Stimulated activated CD4-positive, alpha-beta T cell treated with anti-CD3 and anti-CD28 coated beads, TNF-alpha, amount 100 ng/mL, for 1 hour (primary cell): Measurements from ENCODE around the gene ACBD4.

Experiments used
- DNase-seq, 3 donors: peaks; one replicate each; pipeline ENCODE4 v3.0.0-alpha.2; 2020; ENCODE audit warnings: low read depth in 3 of 3, low spot score in 1 of 3

Gene ACBD4

GRCh38 chr17:45104497-45104896 lies 31.0 kb upstream of the ACBD4 start:
- DNase-seq = no peak

- DNase-seq = no peak
These were observed 30.4 kb upstream of the ACBD4 start for GRCh38 chr17:45104907-45105624.

GRCh38 chr17:45106096-45106495 lies 29.4 kb upstream of the ACBD4 start:
- DNase-seq = no peak

- DNase-seq = no peak
These were observed 28.9 kb upstream of the ACBD4 start for GRCh38 chr17:45106582-45106981.

GRCh38 chr17:45107293-45108010 lies 28.0 kb upstream of the ACBD4 start:
- no peak for DNase-seq

- no peak for DNase-seq
These were observed 27.4 kb upstream of the ACBD4 start for GRCh38 chr17:45108051-45108450.

- no peak for DNase-seq
These were observed 26.6 kb upstream of the ACBD4 start for GRCh38 chr17:45108595-45109521.

- no peak for DNase-seq
These were observed 24.5 kb upstream of the ACBD4 start for GRCh38 chr17:45110676-45111611.

GRCh38 chr17:45111850-45112249 lies 23.6 kb upstream of the ACBD4 start:
- DNase-seq = no peak

- DNase-seq = no peak
These were observed 22.7 kb upstream of the ACBD4 start for GRCh38 chr17:45112559-45113423.

- DNase-seq = no peak
These were observed 22.1 kb upstream of the ACBD4 start for GRCh38 chr17:45113424-45113754.

- DNase-seq = no peak
These were observed 21.2 kb upstream of the ACBD4 start for GRCh38 chr17:45114117-45114932.

- DNase-seq = no peak
These were observed 20.4 kb upstream of the ACBD4 start for GRCh38 chr17:45115015-45115625.

GRCh38 chr17:45115871-45116270 lies 19.6 kb upstream of the ACBD4 start:
- no peak for DNase-seq

GRCh38 chr17:45116434-45117016 lies 19.0 kb upstream of the ACBD4 start:
- no peak for DNase-seq

- DNase-seq = no peak
These were observed 18.2 kb upstream of the ACBD4 start for GRCh38 chr17:45117334-45117733.

GRCh38 chr17:45117848-45118646 lies 17.4 kb upstream of the ACBD4 start:
- no peak for DNase-seq
